ENCODE measurements around the gene SIRT3.

SIRT3 gene

GRCh38 chr11:217704-218103 is 18.4 kb downstream of the SIRT3 start:
- DNase-seq (ENCODE audit: low read depth in 1 of 2, low spot score in 1 of 2) = no peak

GRCh38 chr11:216081-216974 is 19.8 kb downstream of the SIRT3 start:
- no peak for DNase-seq (ENCODE audit: low read depth in 1 of 2, low spot score in 1 of 2)

GRCh38 chr11:215581-216037 is 20.5 kb downstream of the SIRT3 start:
- no peak for DNase-seq (ENCODE audit: low read depth in 1 of 2, low spot score in 1 of 2)

- no peak for DNase-seq (ENCODE audit: low read depth in 1 of 2, low spot score in 1 of 2)
Observed at GRCh38 chr11:214083-214482, 22.1 kb downstream of the SIRT3 start.

GRCh38 chr11:213111-213510 is 23.0 kb downstream of the SIRT3 start:
- DNase-seq (ENCODE audit: low read depth in 1 of 2, low spot score in 1 of 2) = no peak

GRCh38 chr11:212150-213100 is 23.7 kb downstream of the SIRT3 start:
- no peak for DNase-seq (ENCODE audit: low read depth in 1 of 2, low spot score in 1 of 2)

GRCh38 chr11:211741-212140 is 24.4 kb downstream of the SIRT3 start:
- no peak for DNase-seq (ENCODE audit: low read depth in 1 of 2, low spot score in 1 of 2)

- DNase-seq (ENCODE audit: low read depth in 1 of 2, low spot score in 1 of 2) = no peak
Observed at GRCh38 chr11:211295-211694, 24.8 kb downstream of the SIRT3 start.

GRCh38 chr11:210803-211180 is 25.4 kb downstream of the SIRT3 start:
- no peak for DNase-seq (ENCODE audit: low read depth in 1 of 2, low spot score in 1 of 2)

GRCh38 chr11:210122-210802 is 25.9 kb downstream of the SIRT3 start:
- DNase-seq (ENCODE audit: low read depth in 1 of 2, low spot score in 1 of 2) = no peak

- no peak for DNase-seq (ENCODE audit: low read depth in 1 of 2, low spot score in 1 of 2)
Observed at GRCh38 chr11:209275-210121, 26.6 kb downstream of the SIRT3 start.

GRCh38 chr11:208917-209260 is 27.3 kb downstream of the SIRT3 start:
- no peak for DNase-seq (ENCODE audit: low read depth in 1 of 2, low spot score in 1 of 2)

GRCh38 chr11:208181-208916 is 27.8 kb downstream of the SIRT3 start:
- peak; percentile 62 to 74 for DNase-seq (ENCODE audit: low read depth in 1 of 2, low spot score in 1 of 2)

GRCh38 chr11:207863-208180 is 28.3 kb downstream of the SIRT3 start:
- no peak for DNase-seq (ENCODE audit: low read depth in 1 of 2, low spot score in 1 of 2)

GRCh38 chr11:207208-207862 is 28.8 kb downstream of the SIRT3 start, which contains the start of the genes BET1L and RIC8A:
TSS of gene BET1L (minus strand) at chr11:207399. CDS start at chr11:207321, 78 bp downstream.
TSS of gene RIC8A (plus strand) at chr11:207708. CDS start at chr11:208855, 1,147 bp downstream.
- DNase-seq (ENCODE audit: low read depth in 1 of 2, low spot score in 1 of 2) = peak; percentile 90 to 96

- no peak for DNase-seq (ENCODE audit: low read depth in 1 of 2, low spot score in 1 of 2)
Observed at GRCh38 chr11:206526-207207, 29.5 kb downstream of the SIRT3 start.

GRCh38 chr11:206002-206384 is 30.1 kb downstream of the SIRT3 start:
- no peak for DNase-seq (ENCODE audit: low read depth in 1 of 2, low spot score in 1 of 2)

- no peak for DNase-seq (ENCODE audit: low read depth in 1 of 2, low spot score in 1 of 2)
Observed at GRCh38 chr11:205221-206001, 30.7 kb downstream of the SIRT3 start.
